ENCODE data around the gene BPHL. TPM values are rescaled to one million over a fixed set of nuclear protein-coding genes. Genes with fewer than 3 reads are reported as not detected.

BPHL gene
- total and polyA plus RNA-seq, 2 donors from 2014 or later = 28.9 to 94.1 TPM

GRCh38 chr6:3190056-3190455, 71.5 kb downstream of the BPHL start:
- FAIRE-seq (no peak), DNase-seq (no peak)
- no peaks in the 10 kb centered on the region for H3K36me3 ChIP-seq (ENCODE audit: control insufficient read depth in 2 of 3, insufficient read depth in 3 of 3, low read length in 3 of 3)
- H3K9me3 ChIP-seq (ENCODE audit: control insufficient read depth in 2 of 3, insufficient read depth in 1 of 3, low read length in 3 of 3) = no peaks in the 10 kb centered on the region
- H3K4me1 ChIP-seq (ENCODE audit: control insufficient read depth in 2 of 3, insufficient read depth in 2 of 3, low read depth in 1 of 3, low read length in 3 of 3) = no peaks in the 10 kb centered on the region
- H3K27me3 ChIP-seq (ENCODE audit: control insufficient read depth, insufficient read depth, low read length) = no peaks in the 10 kb centered on the region
- no peak overlapping the region for H3K9ac ChIP-seq (ENCODE audit: low read length in 3 of 3)
- intact Hi-C loops (cut with DNase I) = no loop called here
- no peak overlapping the region for H3K27ac ChIP-seq (ENCODE audit: low read depth in 2 of 2, low read length in 2 of 2)
- TF ChIP-seq CTCF (IDR thresholded peaks at IDR 0.05; ENCODE audit: borderline replicate concordance, extremely low read depth, insufficient read depth) = no peak
- H3K4me3 ChIP-seq (ENCODE audit: low read length in 3 of 3) = no peak overlapping the region

GRCh38 chr6:3190779-3191178, 72.3 kb downstream of the BPHL start:
- intact Hi-C loops (cut with DNase I) = no loop called here
- H3K4me1 ChIP-seq (ENCODE audit: control insufficient read depth in 2 of 3, insufficient read depth in 2 of 3, low read depth in 1 of 3, low read length in 3 of 3) = no peaks in the 10 kb centered on the region
- no peaks in the 10 kb centered on the region for H3K36me3 ChIP-seq (ENCODE audit: control insufficient read depth in 2 of 3, insufficient read depth in 3 of 3, low read length in 3 of 3)
- no peak overlapping the region for H3K9ac ChIP-seq (ENCODE audit: low read length in 3 of 3)
- no peaks in the 10 kb centered on the region for H3K27me3 ChIP-seq (ENCODE audit: control insufficient read depth, insufficient read depth, low read length)
- H3K4me3 ChIP-seq (ENCODE audit: low read length in 3 of 3) = no peak overlapping the region
- no peak for DNase-seq
- no peak for FAIRE-seq
- no peak for TF ChIP-seq CTCF (IDR thresholded peaks at IDR 0.05; ENCODE audit: borderline replicate concordance, extremely low read depth, insufficient read depth)
- H3K27ac ChIP-seq (ENCODE audit: low read depth in 2 of 2, low read length in 2 of 2) = no peak overlapping the region
- no peaks in the 10 kb centered on the region for H3K9me3 ChIP-seq (ENCODE audit: control insufficient read depth in 2 of 3, insufficient read depth in 1 of 3, low read length in 3 of 3)

GRCh38 chr6:3193102-3193849, 74.8 kb downstream of the BPHL start:
- FAIRE-seq = no peak
- TF ChIP-seq CTCF (IDR thresholded peaks at IDR 0.05; ENCODE audit: borderline replicate concordance, extremely low read depth, insufficient read depth) = no peak
- no peaks in the 10 kb centered on the region for H3K4me1 ChIP-seq (ENCODE audit: control insufficient read depth in 2 of 3, insufficient read depth in 2 of 3, low read depth in 1 of 3, low read length in 3 of 3)
- DNase-seq = no peak
- H3K9me3 ChIP-seq (ENCODE audit: control insufficient read depth in 2 of 3, insufficient read depth in 1 of 3, low read length in 3 of 3) = no peaks in the 10 kb centered on the region
- H3K36me3 ChIP-seq (ENCODE audit: control insufficient read depth in 2 of 3, insufficient read depth in 3 of 3, low read length in 3 of 3) = no peaks in the 10 kb centered on the region
- H3K27ac ChIP-seq (ENCODE audit: low read depth in 2 of 2, low read length in 2 of 2) = no peak overlapping the region
- intact Hi-C loops (cut with DNase I) = no loop called here
- H3K27me3 ChIP-seq (ENCODE audit: control insufficient read depth, insufficient read depth, low read length) = no peaks in the 10 kb centered on the region
- H3K9ac ChIP-seq (ENCODE audit: low read length in 3 of 3) = no peak overlapping the region
- H3K4me3 ChIP-seq (ENCODE audit: low read length in 3 of 3) = no peak overlapping the region

All from kidney (tissue), 14 donors.